ENCODE measurements around the gene DUT.
A peak's percentile ranks its signal among the peaks of the same experiment; 100 is the strongest.
"Not testable (repeated sequence)": the region's sequence is repeated elsewhere in the genome, so short reads cannot be mapped to it uniquely, and the experiment has no call there.

Gene DUT

GRCh38 chr15:48325400-48325799 lies 5.8 kb upstream of the DUT start:
- Histone ChIP-seq H3K4me3 (no peak overlapping the region), H3K27ac (no peak overlapping the region)

- not testable (repeated sequence) for H3K27ac ChIP-seq, H3K4me3 ChIP-seq
Measured at GRCh38 chr15:48326180-48326579, 5.0 kb upstream of the DUT start.

GRCh38 chr15:48330105-48330785 lies 984 bp upstream of the DUT start:
- Histone ChIP-seq H3K27ac (peak overlapping the region in 20 of 21 experiments; percentile 85 to 99 (median 97)), H3K4me3 (peak overlapping the region; percentile 91 to 96 (median 94))

- Histone ChIP-seq H3K27ac (peak overlapping the region; percentile 85 to 99 (median 97)), H3K4me3 (peak overlapping the region; percentile 91 to 96 (median 94))
Measured at GRCh38 chr15:48331796-48332641, 790 bp downstream of the DUT start.

GRCh38 chr15:48332642-48333034 lies 1.4 kb downstream of the DUT start:
- H3K4me3 ChIP-seq, result peak overlapping the region; percentile 91 to 96 (median 94)

GRCh38 chr15:48333540-48333939 lies 2.3 kb downstream of the DUT start:
- Histone ChIP-seq H3K4me3 (no peak overlapping the region), H3K27ac (no peak overlapping the region)

More at GRCh38 chr15:48332642-48333034, 1.4 kb downstream of the DUT start:
- peak overlapping the region in 2 of 21 experiments; percentile 98 for H3K27ac ChIP-seq

GRCh38 chr15:48334260-48334659 lies 3.0 kb downstream of the DUT start:
- Histone ChIP-seq H3K27ac (no peak overlapping the region), H3K4me3 (no peak overlapping the region)

- no peak overlapping the region for H3K27ac ChIP-seq
Measured at GRCh38 chr15:48336940-48337339, 5.7 kb downstream of the DUT start.

GRCh38 chr15:48337607-48338006 lies 6.4 kb downstream of the DUT start:
- Histone ChIP-seq H3K27ac (no peak overlapping the region), H3K4me3 (no peak overlapping the region)

More at GRCh38 chr15:48336940-48337339, 5.7 kb downstream of the DUT start:
- no peak overlapping the region for H3K4me3 ChIP-seq

- no peak overlapping the region for H3K27ac ChIP-seq
- no peak overlapping the region for H3K4me3 ChIP-seq
Measured at GRCh38 chr15:48340111-48340510, 8.9 kb downstream of the DUT start.

- Histone ChIP-seq H3K4me3 (no peak overlapping the region), H3K27ac (no peak overlapping the region)
Measured at GRCh38 chr15:48343865-48344264, 12.6 kb downstream of the DUT start.

GRCh38 chr15:48345516-48345915 lies 14.3 kb downstream of the DUT start:
- H3K27ac ChIP-seq, result no peak overlapping the region
- H3K4me3 ChIP-seq, result no peak overlapping the region

GRCh38 chr15:48352474-48353072 lies 21.3 kb downstream of the DUT start:
- Histone ChIP-seq H3K4me3 (no peak overlapping the region), H3K27ac (no peak overlapping the region)

GRCh38 chr15:48354694-48355303 lies 23.6 kb downstream of the DUT start:
- peak overlapping the region in 1 of 21 experiments; percentile 1 for H3K27ac ChIP-seq
- H3K4me3 ChIP-seq, result no peak overlapping the region

GRCh38 chr15:48355377-48355776 lies 24.1 kb downstream of the DUT start:
- H3K4me3 ChIP-seq, result no peak overlapping the region
- peak overlapping the region in 1 of 21 experiments; percentile 1 for H3K27ac ChIP-seq

- Histone ChIP-seq H3K27ac (peak overlapping the region in 13 of 21 experiments; percentile 3 to 69 (median 33)), H3K4me3 (no peak overlapping the region)
Measured at GRCh38 chr15:48358229-48359152, 27.3 kb downstream of the DUT start.

- H3K4me3 ChIP-seq, result no peak overlapping the region
- no peak overlapping the region for H3K27ac ChIP-seq
Measured at GRCh38 chr15:48360841-48361240, 29.6 kb downstream of the DUT start.

- no peak overlapping the region for H3K27ac ChIP-seq
- H3K4me3 ChIP-seq, result no peak overlapping the region
Measured at GRCh38 chr15:48361685-48362084, 30.5 kb downstream of the DUT start.

GRCh38 chr15:48363474-48363873 lies 32.2 kb downstream of the DUT start:
- H3K4me3 ChIP-seq, result no peak overlapping the region
- H3K27ac ChIP-seq, result no peak overlapping the region
